Measurements from ENCODE around the gene STXBP6.
"Not testable (repeated sequence)": the region's sequence is repeated elsewhere in the genome, so short reads cannot be mapped to it uniquely, and the experiment has no call there.

The STXBP6 gene

GRCh38 chr14:24948261-24948847, 101.6 kb downstream of the STXBP6 start:
- no peak for DNase-seq

GRCh38 chr14:24947131-24947530, 102.8 kb downstream of the STXBP6 start:
- DNase-seq, result no peak

- no peak for DNase-seq
Observed at GRCh38 chr14:24944800-24945199, 105.1 kb downstream of the STXBP6 start.

GRCh38 chr14:24943024-24943423, 106.9 kb downstream of the STXBP6 start:
- DNase-seq, result no peak

- peak; percentile 77 for DNase-seq
Observed at GRCh38 chr14:24941719-24942118, 108.2 kb downstream of the STXBP6 start.

GRCh38 chr14:24940213-24940783, 109.6 kb downstream of the STXBP6 start:
- no peak for DNase-seq

GRCh38 chr14:24938593-24938992, 111.4 kb downstream of the STXBP6 start:
- no peak for DNase-seq

GRCh38 chr14:24937300-24937699, 112.6 kb downstream of the STXBP6 start:
- DNase-seq, result no peak

GRCh38 chr14:24936773-24937172, 113.2 kb downstream of the STXBP6 start:
- DNase-seq, result not testable (repeated sequence)

GRCh38 chr14:24935796-24936195, 114.2 kb downstream of the STXBP6 start:
- DNase-seq, result no peak

GRCh38 chr14:24928386-24928900, 121.5 kb downstream of the STXBP6 start:
- no peak for DNase-seq

GRCh38 chr14:24927809-24928208, 122.1 kb downstream of the STXBP6 start:
- DNase-seq, result no peak

- DNase-seq, result no peak
Observed at GRCh38 chr14:24925771-24926374, 124.1 kb downstream of the STXBP6 start.

GRCh38 chr14:24924544-24924943, 125.4 kb downstream of the STXBP6 start:
- no peak for DNase-seq

GRCh38 chr14:24921903-24922302, 128.0 kb downstream of the STXBP6 start:
- DNase-seq, result no peak

- no peak for DNase-seq
Observed at GRCh38 chr14:24920265-24921075, 129.5 kb downstream of the STXBP6 start.

GRCh38 chr14:24918822-24919221, 131.1 kb downstream of the STXBP6 start:
- no peak for DNase-seq

GRCh38 chr14:24915958-24916595, 133.9 kb downstream of the STXBP6 start:
- no peak for DNase-seq

GRCh38 chr14:24915403-24915921, 134.5 kb downstream of the STXBP6 start:
- no peak for DNase-seq

GRCh38 chr14:24913746-24914145, 136.2 kb downstream of the STXBP6 start:
- DNase-seq, result no peak

GRCh38 chr14:24913021-24913420, 136.9 kb downstream of the STXBP6 start:
- DNase-seq, result no peak

GRCh38 chr14:24911324-24912109, 138.4 kb downstream of the STXBP6 start:
- DNase-seq, result no peak
